Stimulated activated CD4-positive, alpha-beta T cell treated with anti-CD3 and anti-CD28 coated beads, Interleukin-4, amount 100 ng/mL, for 1 hour (primary cell): ENCODE measurements around the gene APP.

ENCODE experiments used
- DNase-seq: peaks from one replicate; pipeline ENCODE4 v3.0.0-alpha.2; 2020

Gene APP

GRCh38 chr21:25967901-25968438, 202.6 kb downstream of the APP start:
- DNase-seq, result no peak

DNA sequence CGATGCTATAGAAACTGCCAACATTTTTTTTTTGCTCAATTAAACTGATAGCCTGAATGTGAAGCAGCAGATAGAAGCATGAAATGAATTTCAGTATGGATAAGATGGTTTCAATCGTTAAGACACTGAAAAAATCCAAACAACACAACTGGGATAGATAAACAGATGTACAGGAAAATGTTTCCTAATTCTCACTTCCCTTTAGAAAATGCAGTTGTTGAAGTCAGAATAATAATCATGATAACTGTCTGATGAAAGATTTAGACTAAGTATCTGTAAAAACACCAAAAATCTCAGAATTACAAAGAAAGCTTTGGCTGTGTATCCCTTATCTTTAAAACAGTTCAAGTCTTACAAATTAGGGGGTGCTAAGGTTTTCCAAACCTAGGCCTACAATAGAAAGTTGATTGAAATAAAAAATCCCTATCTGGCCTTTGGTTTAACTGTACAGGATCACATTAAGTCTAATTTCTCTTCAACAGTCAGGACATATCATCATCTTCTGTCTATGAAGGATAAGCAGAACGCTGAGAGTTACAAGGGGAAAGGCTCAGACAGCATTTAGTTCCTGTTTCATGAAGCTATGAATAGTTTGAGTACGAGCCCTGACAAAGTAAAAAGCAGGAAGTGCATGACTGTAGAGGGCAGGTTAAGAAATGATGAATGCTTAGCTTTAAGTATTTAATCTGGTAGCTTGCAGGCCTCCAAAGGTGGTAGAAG, 203.2 kb downstream of the APP start:
- no peak for DNase-seq

DNA sequence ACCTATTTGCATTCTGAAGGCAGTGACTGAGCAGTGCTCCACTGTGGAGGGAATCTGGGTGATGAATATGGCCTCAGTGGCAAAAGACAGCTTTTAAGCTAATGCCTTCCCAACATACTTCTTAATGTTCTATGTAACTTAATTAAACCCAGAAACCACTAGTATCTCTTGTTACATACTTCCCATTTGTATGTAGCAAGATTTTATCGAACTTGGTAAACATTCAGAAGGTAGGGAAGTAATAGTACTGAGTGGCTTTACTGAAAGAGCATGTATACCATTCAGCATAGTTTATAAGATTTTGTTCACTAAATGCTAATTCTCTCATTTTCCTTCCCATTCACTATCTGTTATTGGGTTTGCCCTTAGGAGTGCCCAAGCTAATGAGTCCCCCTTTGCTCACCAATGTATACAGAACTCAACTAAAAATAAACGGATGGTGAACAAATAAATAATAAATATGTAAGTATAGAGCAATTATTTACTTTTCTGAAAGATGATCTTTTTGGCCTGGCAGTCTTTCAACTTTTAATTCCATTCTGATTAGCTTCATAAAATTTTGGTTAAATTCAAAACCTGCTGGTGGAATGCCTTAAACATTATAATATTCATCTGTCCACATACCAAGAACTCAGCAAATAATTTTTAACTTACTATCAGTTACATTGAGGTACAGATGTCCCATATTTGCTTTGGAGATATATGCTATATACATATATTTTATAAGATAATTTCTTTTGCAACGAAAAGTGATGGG, 204.4 kb downstream of the APP start:
- DNase-seq, result no peak

DNA sequence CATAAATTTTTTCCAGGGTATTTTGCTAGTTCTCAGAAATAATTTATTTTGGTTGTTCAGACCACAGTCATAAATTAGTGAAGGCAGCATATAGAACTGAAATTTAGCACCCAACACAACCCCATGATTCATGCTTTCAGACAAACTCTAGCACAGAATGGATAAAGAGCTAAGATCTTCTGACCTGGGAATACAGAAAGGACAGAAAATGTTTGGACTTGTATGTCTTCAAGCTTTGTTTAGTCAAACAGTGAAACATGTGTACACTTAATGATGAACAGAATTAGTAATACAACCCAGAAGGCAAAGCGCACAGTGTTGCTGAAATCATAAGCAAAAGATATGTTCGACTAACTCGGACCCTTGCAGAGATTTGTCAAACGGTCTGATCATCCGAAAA, 205.6 kb downstream of the APP start:
- no peak for DNase-seq

DNA sequence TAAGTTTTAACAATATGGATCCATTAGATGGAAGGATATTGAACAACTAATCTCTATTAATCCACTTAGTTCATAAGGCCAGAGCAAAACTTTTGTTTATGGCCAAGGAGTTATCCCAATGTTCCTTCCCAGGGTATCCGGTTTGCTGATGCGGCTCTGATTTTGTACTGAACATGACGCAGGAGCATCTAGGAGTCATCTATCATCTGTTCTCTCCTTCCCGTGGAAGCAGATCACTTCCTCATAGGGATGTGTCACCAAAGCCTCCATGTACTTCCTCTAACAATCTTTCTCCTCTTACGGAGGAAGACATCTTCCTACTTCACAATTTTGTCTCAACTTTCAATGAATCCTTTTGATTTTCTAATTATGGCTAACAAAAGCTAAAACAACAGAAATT, 206.6 kb downstream of the APP start:
- DNase-seq, result no peak

- DNase-seq, result no peak
Observed at GRCh38 chr21:25963181-25963580, 207.4 kb downstream of the APP start.

DNA sequence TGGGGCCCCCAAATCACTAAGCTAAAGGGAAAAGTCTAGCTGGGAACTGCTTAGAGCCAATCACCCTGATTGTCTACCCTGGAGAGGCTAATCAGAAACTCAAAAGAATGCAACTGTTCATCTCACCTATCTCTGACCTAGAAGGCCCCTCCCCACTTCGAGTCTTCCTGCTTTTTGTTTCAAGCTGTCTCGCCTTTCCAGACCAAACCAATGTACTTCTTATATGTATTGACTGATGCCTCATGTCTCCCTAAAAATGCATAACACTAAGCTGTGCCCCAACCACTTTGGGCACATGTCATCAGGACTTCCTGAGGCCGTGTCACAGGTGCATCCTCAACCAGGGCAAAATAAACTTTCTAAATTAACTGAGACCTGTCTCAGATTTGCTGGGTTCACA, 209.5 kb downstream of the APP start:
- no peak for DNase-seq

- no peak for DNase-seq
Observed at GRCh38 chr21:25960402-25960801, 210.2 kb downstream of the APP start.

DNA sequence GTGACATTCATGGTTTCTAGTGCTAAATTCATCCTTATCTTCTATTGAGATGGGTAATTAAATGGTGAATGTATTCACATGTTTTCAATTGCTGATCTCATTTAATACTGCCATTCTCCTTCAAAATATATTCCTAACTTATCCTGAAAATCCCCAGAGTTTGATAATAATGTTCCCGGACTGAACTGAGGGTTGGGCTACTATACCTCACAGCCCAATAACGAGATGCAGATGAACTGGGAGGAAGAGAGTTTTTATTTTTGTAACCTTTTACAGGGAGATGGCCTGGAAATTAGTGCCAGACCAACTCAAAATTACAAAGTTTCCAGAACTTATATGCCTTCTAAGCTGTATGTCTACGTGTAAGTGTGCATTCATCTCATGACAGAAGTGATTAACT, 210.8 kb downstream of the APP start:
- DNase-seq, result no peak

GRCh38 chr21:25956993-25957714, 213.4 kb downstream of the APP start:
- DNase-seq, result no peak

- no peak for DNase-seq
Observed at GRCh38 chr21:25955646-25956045, 214.9 kb downstream of the APP start.

GRCh38 chr21:25953659-25954058, 216.9 kb downstream of the APP start:
- DNase-seq, result no peak

GRCh38 chr21:25953196-25953595, 217.4 kb downstream of the APP start:
- DNase-seq, result no peak

- DNase-seq, result no peak
Observed at GRCh38 chr21:25952306-25952705, 218.3 kb downstream of the APP start.

GRCh38 chr21:25949701-25950100, 220.9 kb downstream of the APP start:
- no peak for DNase-seq

GRCh38 chr21:25944672-25945213, 225.8 kb downstream of the APP start:
- no peak for DNase-seq

- no peak for DNase-seq
Observed at GRCh38 chr21:25944082-25944481, 226.5 kb downstream of the APP start.

DNA sequence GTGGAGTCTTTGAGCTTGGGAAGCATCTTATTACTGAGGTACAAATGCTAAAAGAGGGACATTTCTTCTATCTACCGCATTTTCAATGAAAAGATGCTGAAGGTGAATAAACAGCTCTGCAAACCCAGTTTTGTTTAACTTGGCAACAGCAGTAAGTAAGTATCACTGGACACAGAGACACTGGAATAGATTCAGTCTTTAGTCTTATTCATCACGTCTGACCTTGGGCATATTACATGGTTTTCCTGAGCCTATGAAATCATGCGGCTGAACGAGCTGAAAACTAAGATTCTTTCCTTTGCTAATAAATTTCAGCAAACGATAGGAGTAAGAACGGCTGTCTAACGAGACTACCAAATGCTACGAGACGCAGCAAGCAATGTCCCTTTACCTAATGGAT, 228.4 kb downstream of the APP start:
- no peak for DNase-seq

DNA sequence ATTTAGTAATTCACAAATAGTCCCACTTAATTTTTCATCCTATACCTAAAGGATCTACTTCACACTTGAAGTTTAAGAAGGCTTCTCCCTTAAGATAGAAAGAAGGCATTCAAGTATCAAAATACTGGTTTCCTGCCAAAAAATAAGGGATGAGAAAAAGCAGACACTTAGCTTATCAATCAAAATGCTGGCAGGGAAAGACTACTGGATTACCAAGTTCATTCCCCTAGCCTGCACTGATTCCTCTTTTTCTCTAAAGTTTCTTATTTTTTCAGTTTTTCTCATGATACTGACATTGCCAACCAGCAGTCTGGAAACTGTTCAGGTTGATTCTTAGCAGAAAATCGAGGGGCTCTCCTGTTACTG, 231.2 kb downstream of the APP start:
- no peak for DNase-seq

- no peak for DNase-seq
Observed at GRCh38 chr21:25938658-25939395, 231.7 kb downstream of the APP start.

- DNase-seq, result no peak
Observed at GRCh38 chr21:25936776-25937175, 233.8 kb downstream of the APP start.

DNA sequence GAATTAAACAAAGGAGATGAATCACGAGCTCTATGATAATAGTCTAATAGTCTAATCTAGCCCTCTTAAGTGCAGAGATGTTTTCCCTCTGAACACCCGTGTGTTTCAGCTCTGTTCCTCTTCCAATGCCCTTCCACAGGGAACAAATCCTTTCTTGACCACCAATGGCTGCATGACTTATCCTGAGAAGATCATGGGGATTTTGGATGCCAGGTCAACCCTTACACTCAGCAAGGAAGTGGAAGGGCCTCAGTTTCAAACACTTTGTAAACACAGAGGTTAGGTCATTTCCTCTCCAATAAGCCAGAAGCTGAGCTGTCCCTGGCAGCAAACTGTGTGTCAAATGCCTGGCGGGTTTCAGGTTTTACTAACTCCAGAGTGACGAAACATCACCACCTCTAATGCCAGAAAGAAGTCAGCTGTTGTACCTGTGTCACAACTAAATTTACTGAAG, 235.8 kb downstream of the APP start:
- no peak for DNase-seq

- DNase-seq, result no peak
Observed at GRCh38 chr21:25934130-25934529, 236.4 kb downstream of the APP start.
